Amniotic epithelial cell (primary cell): ENCODE measurements around the gene TXN2.
"Not testable (repeated sequence)": the region's sequence is repeated elsewhere in the genome, so short reads cannot be mapped to it uniquely, and the experiment has no call there.

Source experiments
- DNase-seq: peaks from one replicate; pipeline ENCODE4 v3.0.0-alpha.2; 2010; ENCODE audit warnings: low read depth

The TXN2 gene, protein sequence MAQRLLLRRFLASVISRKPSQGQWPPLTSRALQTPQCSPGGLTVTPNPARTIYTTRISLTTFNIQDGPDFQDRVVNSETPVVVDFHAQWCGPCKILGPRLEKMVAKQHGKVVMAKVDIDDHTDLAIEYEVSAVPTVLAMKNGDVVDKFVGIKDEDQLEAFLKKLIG

GRCh38 chr22:36481393-36482168, at the start of gene TXN2:
TSS of gene TXN2 (minus strand) at chr22:36481640. CDS start at chr22:36480837, 803 bp downstream.
- DNase-seq: peak; percentile 94

DNA sequence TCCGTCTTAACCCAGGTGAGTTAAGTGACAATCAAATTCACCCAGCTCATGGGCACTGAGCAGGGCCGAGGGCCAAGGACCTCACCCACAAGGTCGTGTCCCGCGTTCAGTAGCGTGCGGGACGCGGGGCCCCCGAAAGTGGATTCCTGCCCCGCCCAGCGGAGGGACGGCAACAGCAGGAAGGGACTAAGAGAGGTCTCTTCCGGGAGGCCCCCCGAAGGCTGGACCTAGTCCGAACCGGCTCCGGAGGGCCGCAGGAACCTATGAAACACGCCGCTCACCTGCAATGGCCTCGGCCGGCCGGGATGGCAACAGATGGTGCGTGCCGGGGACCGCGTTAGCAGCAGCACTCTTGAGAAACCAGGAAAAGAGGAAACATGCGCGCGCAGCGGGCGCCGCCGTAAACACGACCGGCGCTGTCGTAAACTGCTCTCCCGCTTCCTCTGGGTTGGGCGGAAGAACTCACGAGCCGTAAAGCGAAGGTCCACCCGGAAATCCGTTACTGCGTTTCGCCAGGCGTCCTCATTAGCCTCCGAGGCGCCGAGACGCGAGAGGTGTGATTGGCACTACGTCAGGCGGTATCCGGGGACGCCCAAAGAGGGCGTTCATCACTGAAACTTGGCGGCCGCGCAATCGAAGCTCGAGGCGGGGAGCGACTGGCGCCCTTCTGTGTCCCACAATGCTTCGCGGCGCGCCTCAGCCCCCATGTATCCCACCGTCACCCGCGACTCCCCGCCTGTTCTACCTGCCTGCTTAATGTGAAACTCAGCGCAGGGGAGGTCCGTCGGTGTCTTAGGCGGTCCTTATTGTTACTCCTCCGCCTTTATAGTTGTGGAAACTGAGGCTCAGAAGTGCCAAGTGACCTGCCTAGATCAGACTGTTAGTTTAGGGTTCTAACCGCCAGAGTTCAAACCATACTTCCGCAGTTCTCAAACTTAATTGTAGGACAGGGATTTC, 47.6 kb upstream of the TXN2 start, which contains the start of gene EIF3D:
EIF3D (minus strand) TSS at position 372 of the 957 bp plus-strand sequence. CDS start 3,045 bp downstream, outside the sequence.
- DNase-seq: peak; percentile 99

GRCh38 chr22:36528341-36528740, 46.9 kb upstream of the TXN2 start:
- DNase-seq: peak; percentile 10

GRCh38 chr22:36522662-36523061, 41.2 kb upstream of the TXN2 start:
- no peak for DNase-seq

DNA sequence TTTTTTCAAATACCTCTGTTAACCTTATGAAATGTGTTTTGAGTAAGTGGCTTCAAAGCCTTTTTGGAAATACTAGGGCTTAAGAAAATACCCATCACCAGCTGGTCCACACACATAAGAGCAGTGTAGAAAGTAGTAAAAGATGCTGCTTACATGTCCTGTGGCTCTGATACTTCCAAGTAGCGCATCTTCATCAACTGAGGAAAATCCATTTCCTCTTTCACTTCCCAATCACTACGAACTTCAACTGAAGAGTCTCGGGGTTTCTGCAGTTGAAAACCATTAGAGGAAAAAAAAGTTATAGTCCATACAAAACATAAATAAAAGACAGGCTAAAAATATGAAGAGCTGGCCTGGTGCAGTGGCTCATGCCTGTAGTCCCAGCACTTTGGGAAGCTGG, 39.0 kb upstream of the TXN2 start:
- DNase-seq: no peak

DNA sequence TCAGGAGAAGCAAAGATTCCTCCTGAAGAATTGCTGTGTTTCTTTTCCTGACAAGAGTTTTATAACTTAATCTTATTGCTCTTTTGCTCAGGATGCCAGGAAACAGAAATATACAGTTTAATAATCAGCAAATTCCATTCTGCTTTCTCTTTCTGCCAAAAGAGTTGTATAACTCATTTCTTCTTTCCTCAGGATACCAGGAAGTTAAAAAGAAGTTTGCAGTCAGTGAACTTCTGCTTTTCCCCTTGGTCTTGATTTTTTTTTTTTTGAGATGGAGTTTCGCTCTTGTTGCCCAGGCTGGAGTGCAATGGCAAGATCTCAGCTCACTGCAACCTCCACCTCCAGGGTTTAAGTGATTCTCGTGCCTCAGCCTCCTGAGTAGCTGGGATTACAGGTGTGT, 38.5 kb upstream of the TXN2 start:
- DNase-seq: not testable (repeated sequence)

GRCh38 chr22:36514766-36515165, 33.3 kb upstream of the TXN2 start:
- no peak for DNase-seq

- DNase-seq: no peak
Observed at GRCh38 chr22:36512991-36513390, 31.6 kb upstream of the TXN2 start.

DNA sequence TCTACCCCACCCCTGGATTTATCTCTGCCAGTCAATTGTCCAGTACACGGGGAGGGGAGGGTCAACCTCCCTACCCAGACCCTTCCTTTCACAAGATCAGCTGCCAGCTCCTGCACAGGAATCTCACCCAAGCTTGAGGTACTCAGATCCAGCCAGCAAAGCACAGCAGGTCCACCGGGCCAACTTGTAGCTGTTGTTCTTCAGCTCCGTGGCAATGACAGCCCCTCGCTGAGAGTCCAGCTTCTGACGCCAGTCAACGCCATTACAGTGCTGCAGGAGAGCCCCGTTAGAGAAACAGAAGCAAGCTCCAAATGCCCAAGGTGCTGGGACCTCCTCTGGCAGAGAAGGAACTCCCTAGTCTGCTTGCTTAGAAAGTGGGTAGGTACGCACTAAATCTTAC, 30.9 kb upstream of the TXN2 start:
- no peak for DNase-seq

DNA sequence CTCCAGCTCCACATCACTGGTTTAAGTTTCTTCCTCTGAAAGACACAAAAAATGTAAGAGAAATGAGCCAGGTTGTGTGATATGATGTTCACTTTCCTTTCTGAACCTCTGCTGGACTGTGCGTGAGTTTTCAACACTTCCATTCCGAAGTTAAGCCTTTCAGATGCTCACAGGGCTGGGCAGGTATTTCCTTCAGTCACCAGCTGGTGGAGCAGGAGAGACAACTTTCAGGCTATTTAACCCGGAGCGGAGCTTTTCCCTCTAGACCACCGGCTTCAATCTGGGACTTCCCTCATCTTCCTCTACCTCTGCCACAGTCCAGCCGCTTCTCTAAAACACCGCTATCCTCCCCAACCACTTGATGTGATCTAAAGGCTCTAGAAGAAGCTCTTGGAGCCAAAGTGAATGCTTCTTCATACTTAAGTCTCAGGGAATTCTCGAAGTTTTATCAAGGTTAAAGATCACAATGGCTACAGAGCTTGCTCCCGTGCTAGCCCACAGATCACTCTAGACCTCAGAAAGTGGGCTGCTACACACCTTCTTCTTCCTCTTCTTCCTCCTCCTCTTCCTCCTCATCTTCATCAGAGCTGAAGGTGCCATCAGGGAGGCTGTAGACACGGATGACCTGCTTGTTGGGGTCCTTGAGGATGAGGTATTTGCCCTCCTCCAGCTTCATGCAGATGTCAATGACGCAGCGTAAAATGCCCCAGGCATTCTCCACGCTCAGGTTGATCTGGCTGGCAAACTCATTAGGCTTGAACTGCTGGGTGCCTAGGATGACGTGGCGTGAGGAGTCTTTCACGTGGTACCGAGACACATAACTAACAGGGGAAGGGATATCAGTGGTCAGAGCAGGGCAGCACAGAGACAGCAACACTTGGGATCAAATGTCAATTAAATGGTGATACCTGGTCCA, 29.8 kb upstream of the TXN2 start:
- DNase-seq: peak; percentile 64

DNA sequence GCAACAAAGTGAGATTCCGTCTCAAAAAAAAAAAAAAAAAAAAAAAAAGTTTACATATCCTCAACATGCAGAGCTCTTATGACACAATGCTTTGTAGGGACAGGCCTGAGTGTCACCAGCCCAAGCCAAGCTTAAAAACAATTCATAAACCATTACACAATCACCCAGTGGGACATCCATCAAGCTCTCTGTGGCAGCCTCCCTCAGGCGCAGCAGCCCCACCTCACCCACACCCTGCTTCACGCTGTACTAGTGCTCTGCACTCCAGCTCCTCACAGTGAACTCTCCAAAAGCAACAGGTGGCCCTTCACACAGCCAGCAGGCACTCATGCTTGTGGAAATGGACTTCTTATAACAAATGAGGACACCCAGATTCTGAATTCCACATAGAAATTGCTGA, 28.9 kb upstream of the TXN2 start:
- DNase-seq: peak; percentile 60

DNA sequence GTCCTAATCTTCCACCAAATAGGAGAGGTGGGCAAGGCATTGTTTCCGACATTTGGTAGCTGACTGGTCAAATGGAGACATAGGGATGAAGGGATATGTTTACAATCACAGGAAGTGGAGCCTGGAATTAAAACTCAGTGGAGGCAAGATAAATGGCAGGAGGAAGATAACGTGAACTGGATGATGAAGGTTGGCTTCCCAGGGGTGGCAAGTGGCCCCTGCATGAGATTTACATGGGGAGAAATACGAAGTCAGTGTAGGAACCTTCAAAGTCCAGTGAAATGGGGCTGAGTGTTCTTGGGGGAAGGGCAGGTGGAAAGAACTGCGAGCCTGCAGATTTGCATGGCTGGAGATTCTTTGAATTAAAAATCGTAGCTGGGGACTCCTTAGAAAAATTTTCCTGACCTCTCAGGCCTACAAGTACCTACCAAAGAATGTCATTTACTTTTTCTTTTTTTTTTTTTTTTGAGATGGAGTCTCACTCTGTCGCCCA, 26.1 kb upstream of the TXN2 start:
- no peak for DNase-seq

GRCh38 chr22:36506637-36507517, 25.4 kb upstream of the TXN2 start, which contains the start of gene FOXRED2:
TSS of gene FOXRED2 (minus strand) at chr22:36507040. CDS start at chr22:36506422, 618 bp downstream.
- peak; percentile 69 for DNase-seq

DNA sequence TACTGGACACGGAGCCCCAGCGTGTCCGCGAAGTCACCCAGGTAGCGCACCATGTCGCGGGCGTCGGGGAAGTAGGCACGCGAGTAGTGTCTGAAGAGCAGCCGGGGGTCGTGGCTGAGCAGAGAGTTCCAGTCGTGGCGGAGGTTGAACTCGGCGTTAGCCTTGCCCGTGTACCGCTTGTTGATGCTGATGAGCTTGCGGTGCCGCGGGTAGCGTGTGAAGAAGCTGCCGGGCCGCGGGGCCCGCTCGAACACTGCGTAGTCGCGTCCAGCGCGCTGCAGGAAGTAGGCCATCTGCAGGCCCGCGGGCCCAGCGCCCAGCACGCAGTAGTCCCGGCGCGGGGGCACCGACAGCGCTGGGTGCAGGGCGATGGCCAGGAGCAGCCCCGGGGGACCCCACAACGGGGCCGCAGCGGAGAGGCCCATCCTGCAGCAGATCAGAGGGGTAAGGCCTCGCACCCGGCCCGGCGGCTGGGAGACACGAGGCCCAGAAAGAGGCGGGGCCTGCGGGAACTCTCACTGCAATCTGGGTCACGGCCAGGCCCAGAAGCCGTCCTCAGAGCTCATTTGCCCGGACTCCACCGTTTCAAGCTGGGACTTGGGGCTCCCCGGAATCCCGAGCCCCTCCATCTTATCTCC, 24.7 kb upstream of the TXN2 start:
- DNase-seq: no peak

DNA sequence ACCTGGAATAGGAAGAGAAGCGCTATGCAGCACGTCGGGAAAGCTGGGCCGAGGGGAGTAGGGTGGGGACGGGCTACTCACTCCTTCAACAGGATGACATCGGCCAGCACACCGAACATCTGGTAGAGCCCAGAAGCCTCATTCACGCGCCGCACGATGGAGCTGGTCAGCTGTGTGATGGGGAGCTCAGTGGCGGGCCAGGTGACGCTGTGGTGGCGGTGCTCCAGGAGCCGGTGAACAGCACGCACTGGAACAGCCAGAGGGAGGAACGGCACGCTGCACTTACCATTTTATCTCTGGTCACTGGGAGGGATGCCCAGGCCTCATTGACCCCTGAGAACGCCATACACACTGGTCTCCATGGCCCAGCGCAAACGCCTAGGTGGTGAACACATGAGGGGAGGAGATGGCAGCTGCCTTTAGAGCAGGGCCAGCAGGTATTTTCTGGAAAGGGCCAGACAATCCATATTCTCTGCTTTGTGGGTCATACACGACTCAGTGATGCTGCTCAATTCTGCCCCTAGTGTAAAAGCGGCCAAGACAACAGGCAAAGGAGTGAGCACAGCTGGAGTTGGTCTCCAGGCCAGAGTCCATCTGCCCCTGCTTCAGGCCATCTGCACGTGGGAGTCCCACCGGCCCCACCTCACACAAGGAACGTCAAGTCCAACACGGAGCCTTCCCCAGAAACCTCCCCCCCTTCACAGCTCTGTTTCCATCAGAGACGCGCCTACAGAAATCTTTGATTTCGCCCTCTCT, 16.6 kb upstream of the TXN2 start:
- no peak for DNase-seq

- no peak for DNase-seq
Observed at GRCh38 chr22:36493690-36494110, 12.3 kb upstream of the TXN2 start.

DNA sequence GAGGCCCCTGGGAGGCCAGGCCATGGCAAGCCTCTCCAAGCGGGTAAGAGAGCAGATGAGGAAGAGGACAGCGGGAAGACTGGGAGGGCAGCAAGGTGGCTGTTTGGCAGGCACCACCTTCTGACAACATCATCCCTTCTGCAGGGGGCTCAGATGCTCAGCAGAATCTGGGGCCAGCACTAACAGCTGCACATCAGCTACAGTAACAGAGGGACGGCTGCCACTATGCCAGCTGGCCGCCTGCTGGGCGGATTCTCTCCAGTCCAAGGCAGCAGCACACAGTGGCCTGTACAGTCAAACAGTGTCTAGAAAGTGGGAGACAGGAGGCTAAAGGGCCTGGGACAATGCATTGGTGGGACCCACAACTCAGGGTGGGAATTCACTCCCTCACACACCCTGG, 10.7 kb upstream of the TXN2 start:
- DNase-seq: no peak

GRCh38 chr22:36491155-36491554, 9.7 kb upstream of the TXN2 start:
- DNase-seq: no peak
